Mesenchymal stem cell (in vitro differentiated cells and primary cell): ENCODE data around the gene SHQ1.

Experiments used
- DNase-seq: peaks from one replicate; pipeline ENCODE4 v3.0.0-alpha.2; 2013
- H2AFZ ChIP-seq: one replicate; pipeline ENCODE4 v1.6.1; 2013; ENCODE audit warnings: low read depth, mild to moderate bottlenecking, control low read depth, inconsistent platforms, low read length, moderate library complexity
- H2AK5ac ChIP-seq: 2 replicates; pipeline ENCODE4 v1.6.1; 2013; ENCODE audit warnings: low read length, moderate library complexity, mild to moderate bottlenecking, inconsistent platforms; ENCODE audit not compliant: severe bottlenecking
- H2BK120ac ChIP-seq: one replicate; pipeline ENCODE4 v1.6.1; 2013; ENCODE audit warnings: low read depth, mild to moderate bottlenecking, inconsistent platforms, low read length, moderate library complexity
- H2BK12ac ChIP-seq, 2 experiments: one replicate each; pipeline ENCODE4 v1.6.1; 2013; ENCODE audit warnings: inconsistent platforms in 2 of 2, low read length in 2 of 2, mild to moderate bottlenecking in 2 of 2, moderate library complexity in 2 of 2, control low read depth in 1 of 2
- H2BK15ac ChIP-seq: one replicate; pipeline ENCODE4 v1.6.1; 2013; ENCODE audit warnings: mild to moderate bottlenecking, low read depth, inconsistent platforms; ENCODE audit not compliant: poor library complexity, severe bottlenecking
- H2BK5ac ChIP-seq: 2 replicates; pipeline ENCODE4 v1.6.1; 2013; ENCODE audit warnings: low read depth, mild to moderate bottlenecking, low read length, control low read depth, inconsistent platforms; ENCODE audit not compliant: poor library complexity, severe bottlenecking
- H3K14ac ChIP-seq, 2 experiments: one replicate each; pipeline ENCODE4 v1.6.1; 2013; ENCODE audit warnings: inconsistent platforms in 2 of 2, low read length in 2 of 2, control low read depth in 1 of 2, mild to moderate bottlenecking in 1 of 2, moderate library complexity in 1 of 2
- H3K18ac ChIP-seq, 2 experiments: one replicate each; pipeline ENCODE4 v1.6.1; 2013; ENCODE audit warnings: inconsistent platforms in 2 of 2, low read length in 2 of 2, control low read depth in 1 of 2, low read depth in 1 of 2, mild to moderate bottlenecking in 1 of 2
- H3K23ac ChIP-seq, 2 experiments: one replicate each; pipeline ENCODE4 v1.6.1; 2013; ENCODE audit warnings: inconsistent platforms in 2 of 2, low read length in 2 of 2, mild to moderate bottlenecking in 2 of 2, moderate library complexity in 2 of 2, control low read depth in 1 of 2
- H3K27ac ChIP-seq: 2 replicates; pipeline ENCODE4 v1.5.1; 2013; ENCODE audit warnings: mild to moderate bottlenecking, moderate library complexity, low read length, control low read depth, inconsistent platforms; ENCODE audit not compliant: poor library complexity, severe bottlenecking
- H3K27me3 ChIP-seq, 2 experiments: 2 replicates each; pipeline versions ENCODE4 v1.6.1 to v1.7.0; 2013; ENCODE audit warnings: low read length in 2 of 2, mild to moderate bottlenecking in 2 of 2, moderate library complexity in 2 of 2, control low read depth in 1 of 2, inconsistent platforms in 1 of 2; ENCODE audit not compliant: control insufficient read depth in 1 of 2, insufficient read depth in 1 of 2
- H3K36me3 ChIP-seq, 2 experiments: 2 replicates each; pipeline versions ENCODE4 v1.6.1 to v1.7.0; 2013; ENCODE audit warnings: low read length in 2 of 2, control low read depth in 1 of 2, inconsistent platforms in 1 of 2, low read depth in 1 of 2, mild to moderate bottlenecking in 1 of 2; ENCODE audit not compliant: insufficient read depth in 2 of 2, control insufficient read depth in 1 of 2
- H3K4ac ChIP-seq, 2 experiments: one replicate each; pipeline ENCODE4 v1.6.1; 2013; ENCODE audit warnings: inconsistent platforms in 2 of 2, low read length in 2 of 2, mild to moderate bottlenecking in 2 of 2, moderate library complexity in 2 of 2, control low read depth in 1 of 2, low read depth in 1 of 2
- H3K4me1 ChIP-seq: 2 replicates; pipeline ENCODE4 v1.6.1; 2013; ENCODE audit warnings: low read depth, low read length, control low read depth; ENCODE audit not compliant: control insufficient read depth, insufficient read depth
- H3K4me2 ChIP-seq: 2 replicates; pipeline ENCODE4 v1.6.1; 2013; ENCODE audit warnings: low read length, mild to moderate bottlenecking, inconsistent platforms; ENCODE audit not compliant: poor library complexity, severe bottlenecking
- H3K4me3 ChIP-seq, 2 experiments: 2 replicates each; pipeline versions ENCODE4 v1.5.1 to v1.7.0; 2013; ENCODE audit warnings: low read length in 2 of 2, mild to moderate bottlenecking in 2 of 2, control low read depth in 1 of 2, low read depth in 1 of 2; ENCODE audit not compliant: insufficient read depth in 1 of 2
- H3K79me1 ChIP-seq: replicated peaks from 2 replicates; pipeline ENCODE4 v1.6.1; 2013; ENCODE audit warnings: mild to moderate bottlenecking, control low read depth, low read length, inconsistent platforms; ENCODE audit not compliant: poor library complexity, severe bottlenecking
- H3K9ac ChIP-seq: 2 replicates; pipeline ENCODE4 v1.7.0; 2013; ENCODE audit warnings: mild to moderate bottlenecking, low read length, moderate library complexity
- H3K9me3 ChIP-seq: 2 replicates; pipeline ENCODE4 v1.7.0; 2013; ENCODE audit warnings: mild to moderate bottlenecking, low read length; ENCODE audit not compliant: control insufficient read depth
- H4K8ac ChIP-seq: one replicate; pipeline ENCODE4 v1.6.1; 2013; ENCODE audit warnings: inconsistent platforms, mild to moderate bottlenecking, low read length, moderate library complexity
- H4K91ac ChIP-seq: one replicate; pipeline ENCODE4 v1.6.1; 2013; ENCODE audit warnings: mild to moderate bottlenecking, low read length, inconsistent platforms
- WGBS: methylation state at CpG from one replicate; pipeline ENCODE4 v1.1.7; 2013; ENCODE audit warnings: mixed read lengths; 5-methylcytosine and 5-hydroxymethylcytosine counted together

The SHQ1 gene

GRCh38 chr3:72847282-72847681 lies 963 bp downstream of the SHQ1 start:
- 20% methylated on average over 6 of the region's 6 CpGs for WGBS
- Histone ChIP-seq H3K23ac (peak overlapping the region in 1 of 2 experiments; percentile 48), H4K91ac (no peak overlapping the region), H3K4ac (no peak overlapping the region), H3K4me1 (peaks cover 3% of the 10 kb centered on the region), H3K79me1 (peaks cover 4% of the 10 kb centered on the region), H3K14ac (no peak overlapping the region), H2BK5ac (no peak overlapping the region), H3K27ac (no peak overlapping the region), H4K8ac (no peak overlapping the region), H2BK12ac (no peak overlapping the region), H3K36me3 (peaks cover 0 to 2% of the 10 kb centered on the region in 2 experiments), H3K4me2 (peak overlapping the region; percentile 94), H3K27me3 (no peaks in the 10 kb centered on the region), H2BK15ac (no peak overlapping the region), H2AK5ac (no peak overlapping the region), H3K9me3 (no peaks in the 10 kb centered on the region), H2AFZ (peak overlapping the region; percentile 19), H3K4me3 (peak overlapping the region; percentile 86 to 100), H3K18ac (no peak overlapping the region), H3K9ac (peak overlapping the region; percentile 92), H2BK120ac (no peak overlapping the region)
- no peak for DNase-seq

GRCh38 chr3:72846166-72846565 lies 2.1 kb downstream of the SHQ1 start:
- H3K14ac ChIP-seq: no peak overlapping the region
- WGBS: 94% methylated on average over 10 of the region's 10 CpGs

GRCh38 chr3:72844436-72844993 lies 3.7 kb downstream of the SHQ1 start:
- Histone ChIP-seq H2BK5ac (no peak overlapping the region), H2AFZ (no peak overlapping the region), H3K9ac (no peak overlapping the region), H3K18ac (no peak overlapping the region), H2BK12ac (no peak overlapping the region), H3K9me3 (no peaks in the 10 kb centered on the region), H3K4me2 (no peak overlapping the region), H2BK120ac (no peak overlapping the region), H3K14ac (no peak overlapping the region), H4K91ac (no peak overlapping the region), H4K8ac (no peak overlapping the region), H3K27ac (no peak overlapping the region), H3K23ac (no peak overlapping the region), H3K4me3 (no peak overlapping the region), H3K36me3 (peaks cover 11 to 25% of the 10 kb centered on the region in 2 experiments), H3K4ac (no peak overlapping the region), H3K79me1 (peaks cover 6% of the 10 kb centered on the region), H3K27me3 (no peaks in the 10 kb centered on the region), H2AK5ac (no peak overlapping the region), H2BK15ac (no peak overlapping the region), H3K4me1 (peaks cover 3% of the 10 kb centered on the region)
- whole genome bisulfite sequencing: 94% methylated on average over 1 of the region's 1 CpG
- peak; percentile 24 for DNase-seq

More at GRCh38 chr3:72846166-72846565, 2.1 kb downstream of the SHQ1 start:
- peaks cover 6% of the 10 kb centered on the region for H3K79me1 ChIP-seq
- peaks cover 3% of the 10 kb centered on the region for H3K4me1 ChIP-seq
- no peak overlapping the region for H2BK5ac ChIP-seq
- no peak overlapping the region for H4K91ac ChIP-seq
- no peak overlapping the region for H2BK15ac ChIP-seq
- H3K36me3 ChIP-seq: peaks cover 5 to 12% of the 10 kb centered on the region in 2 experiments
- H3K27me3 ChIP-seq: no peaks in the 10 kb centered on the region
- H4K8ac ChIP-seq: no peak overlapping the region
- no peak overlapping the region for H2AFZ ChIP-seq
- no peak overlapping the region for H2BK120ac ChIP-seq
- no peak overlapping the region for H2AK5ac ChIP-seq
- H2BK12ac ChIP-seq: no peak overlapping the region
- H3K4me2 ChIP-seq: no peak overlapping the region
- H3K23ac ChIP-seq: no peak overlapping the region
- no peaks in the 10 kb centered on the region for H3K9me3 ChIP-seq
- no peak overlapping the region for H3K4me3 ChIP-seq
- H3K4ac ChIP-seq: no peak overlapping the region
- H3K27ac ChIP-seq: no peak overlapping the region
- H3K18ac ChIP-seq: no peak overlapping the region
- peak overlapping the region; percentile 92 for H3K9ac ChIP-seq
- no peak for DNase-seq

GRCh38 chr3:72839057-72839456 lies 9.2 kb downstream of the SHQ1 start:
- Histone ChIP-seq H2BK15ac (no peak overlapping the region), H3K14ac (no peak overlapping the region), H3K4me2 (no peak overlapping the region), H3K27ac (no peak overlapping the region), H2BK12ac (no peak overlapping the region), H3K4ac (no peak overlapping the region), H3K9me3 (no peaks in the 10 kb centered on the region), H2AK5ac (no peak overlapping the region), H3K4me1 (peaks cover 3% of the 10 kb centered on the region), H3K18ac (no peak overlapping the region), H3K9ac (no peak overlapping the region), H3K36me3 (peaks cover 14 to 66% of the 10 kb centered on the region in 2 experiments), H3K27me3 (no peaks in the 10 kb centered on the region), H3K23ac (no peak overlapping the region), H3K79me1 (peaks cover 7% of the 10 kb centered on the region), H2AFZ (no peak overlapping the region), H4K91ac (no peak overlapping the region), H2BK120ac (no peak overlapping the region), H2BK5ac (no peak overlapping the region), H4K8ac (no peak overlapping the region), H3K4me3 (no peak overlapping the region)
- DNase-seq: no peak
- WGBS: over 99% methylated on average over 3 of the region's 3 CpGs
